Naive B cell (primary cell): ENCODE results near the gene BARX2. TPM values are rescaled to one million over a fixed set of nuclear protein-coding genes. Genes with fewer than 3 reads are reported as not detected.

Experiments
- ATAC-seq, 2 donors: fragments of 150-1000 bp; cut with Tn5 transposase; 2 replicates each; pipeline ENCODE4 v1.10.0; 2021; ENCODE audit warnings: low read depth in 2 of 2, mild to moderate bottlenecking in 2 of 2, moderate library complexity in 2 of 2
- DNase-seq: peaks from one replicate; pipeline ENCODE4 v3.0.0; 2022
- H3K27ac Mint-ChIP-seq, 6 donors: one replicate each; pipeline ENCODE4 v1.8.0; 2020 to 2022; ENCODE audit warnings: mild to moderate bottlenecking in 6 of 6, mixed read lengths in 6 of 6, moderate library complexity in 5 of 6, inconsistent platforms in 2 of 6
- H3K27me3 Mint-ChIP-seq, 3 donors: one replicate each; pipeline ENCODE4 v1.8.0; 2021 to 2022; ENCODE audit warnings: mixed read lengths in 3 of 3, mild to moderate bottlenecking in 1 of 3
- H3K36me3 Mint-ChIP-seq, 2 donors: one replicate each; pipeline ENCODE4 v1.8.0; 2020 to 2022; ENCODE audit warnings: mixed read lengths in 2 of 2, inconsistent platforms in 1 of 2, mild to moderate bottlenecking in 1 of 2
- H3K4me1 Mint-ChIP-seq, 3 donors: one replicate each; pipeline ENCODE4 v1.8.0; 2020 to 2022; ENCODE audit warnings: mixed read lengths in 3 of 3, inconsistent platforms in 1 of 3, mild to moderate bottlenecking in 1 of 3, moderate library complexity in 1 of 3
- H3K4me3 Mint-ChIP-seq, 8 donors: one replicate each; pipeline ENCODE4 v1.8.0; 2020 to 2022; ENCODE audit warnings: mild to moderate bottlenecking in 8 of 8, mixed read lengths in 8 of 8, moderate library complexity in 8 of 8, inconsistent platforms in 2 of 8
- H3K9me3 Mint-ChIP-seq, 7 donors: one replicate each; pipeline ENCODE4 v1.8.0; 2020 to 2022; ENCODE audit warnings: mixed read lengths in 7 of 7, mild to moderate bottlenecking in 5 of 7, inconsistent platforms in 2 of 7, moderate library complexity in 1 of 7
- polyA plus RNA-seq, 6 donors: library from polyadenylated mRNA; unstranded; fragments of 300-500 nt; fragmentation: Illumina TruSeq; gene quantifications; one replicate each; pipeline ENCODE4 v1.2.3, GENCODE V29; 2021; ENCODE audit warnings: low read depth in 6 of 6

The BARX2 gene
- polyA plus RNA-seq, 6 donors from 2014 or later: not detected

GRCh38 chr11:129419386-129419785 is 43.7 kb downstream of the BARX2 start:
- H3K4me1 Mint-ChIP-seq: no peaks in the 10 kb centered on the region
- H3K36me3 Mint-ChIP-seq: no peaks in the 10 kb centered on the region
- DNase-seq: no peak
- H3K27me3 Mint-ChIP-seq: peaks cover under 1 to 4% (median 4%) of the 10 kb centered on the region in 3 donors
- H3K9me3 Mint-ChIP-seq: peaks cover 0 to 2% (median 0%) of the 10 kb centered on the region in 7 donors
- H3K4me3 Mint-ChIP-seq: no peak overlapping the region
- ATAC-seq: no peak
- peak overlapping the region in 1 of 6 donors; percentile 32 for H3K27ac Mint-ChIP-seq

GRCh38 chr11:129423426-129423825 is 47.8 kb downstream of the BARX2 start:
- no peak overlapping the region for H3K4me3 Mint-ChIP-seq
- DNase-seq: no peak
- no peak for ATAC-seq
- no peaks in the 10 kb centered on the region for H3K36me3 Mint-ChIP-seq
- H3K4me1 Mint-ChIP-seq: no peaks in the 10 kb centered on the region
- peaks cover 0 to 2% (median 0%) of the 10 kb centered on the region in 7 donors for H3K9me3 Mint-ChIP-seq
- no peak overlapping the region for H3K27ac Mint-ChIP-seq
- H3K27me3 Mint-ChIP-seq: peaks cover 12 to 22% (median 22%) of the 10 kb centered on the region in 3 donors

GRCh38 chr11:129425214-129425613 is 49.6 kb downstream of the BARX2 start:
- Mint-ChIP-seq H3K27ac (no peak overlapping the region), H3K4me3 (no peak overlapping the region)
- no peak for ATAC-seq

GRCh38 chr11:129426038-129426437 is 50.4 kb downstream of the BARX2 start:
- no peak overlapping the region for H3K27ac Mint-ChIP-seq
- H3K27me3 Mint-ChIP-seq: peaks cover 12 to 22% (median 22%) of the 10 kb centered on the region in 3 donors
- DNase-seq: no peak
- peaks cover 0 to 11% (median 3%) of the 10 kb centered on the region in 7 donors for H3K9me3 Mint-ChIP-seq
- H3K4me1 Mint-ChIP-seq: no peaks in the 10 kb centered on the region
- ATAC-seq: no peak
- peaks cover 0 to 2% of the 10 kb centered on the region in 2 donors for H3K36me3 Mint-ChIP-seq
- H3K4me3 Mint-ChIP-seq: no peak overlapping the region

More at GRCh38 chr11:129425214-129425613, 49.6 kb downstream of the BARX2 start:
- DNase-seq: no peak
- Mint-ChIP-seq H3K4me1 (no peaks in the 10 kb centered on the region), H3K9me3 (peaks cover 0 to 4% (median 0%) of the 10 kb centered on the region in 7 donors), H3K36me3 (no peaks in the 10 kb centered on the region), H3K27me3 (peaks cover 12 to 22% (median 22%) of the 10 kb centered on the region in 3 donors)

GRCh38 chr11:129426776-129427175 is 51.1 kb downstream of the BARX2 start:
- no peak overlapping the region for H3K4me3 Mint-ChIP-seq
- no peak for ATAC-seq
- peaks cover 12 to 22% (median 22%) of the 10 kb centered on the region in 3 donors for H3K27me3 Mint-ChIP-seq
- H3K9me3 Mint-ChIP-seq: peaks cover 0 to 16% (median 8%) of the 10 kb centered on the region in 7 donors
- no peak overlapping the region for H3K27ac Mint-ChIP-seq
- DNase-seq: no peak
- no peaks in the 10 kb centered on the region for H3K4me1 Mint-ChIP-seq
- peaks cover 0 to 6% of the 10 kb centered on the region in 2 donors for H3K36me3 Mint-ChIP-seq

GRCh38 chr11:129427376-129427775 is 51.7 kb downstream of the BARX2 start:
- Mint-ChIP-seq H3K9me3 (peaks cover 0 to 20% (median 8%) of the 10 kb centered on the region in 7 donors), H3K27ac (no peak overlapping the region), H3K4me1 (no peaks in the 10 kb centered on the region), H3K4me3 (no peak overlapping the region), H3K36me3 (peaks cover 0 to 6% of the 10 kb centered on the region in 2 donors), H3K27me3 (peaks cover 12 to 22% (median 22%) of the 10 kb centered on the region in 3 donors)
- no peak for DNase-seq
- no peak for ATAC-seq

GRCh38 chr11:129427816-129428406 is 52.3 kb downstream of the BARX2 start:
- DNase-seq (no peak), ATAC-seq (no peak)
- Mint-ChIP-seq H3K4me1 (no peaks in the 10 kb centered on the region), H3K27me3 (peaks cover 12 to 22% (median 22%) of the 10 kb centered on the region in 3 donors), H3K9me3 (peaks cover 2 to 22% (median 11%) of the 10 kb centered on the region in 7 donors), H3K4me3 (no peak overlapping the region), H3K36me3 (peaks cover 0 to 6% of the 10 kb centered on the region in 2 donors), H3K27ac (peak overlapping the region in 1 of 6 donors; percentile 55)

GRCh38 chr11:129428557-129428956 is 52.9 kb downstream of the BARX2 start:
- H3K9me3 Mint-ChIP-seq: peaks cover 4 to 26% (median 12%) of the 10 kb centered on the region in 7 donors
- DNase-seq: no peak
- H3K4me1 Mint-ChIP-seq: no peaks in the 10 kb centered on the region
- H3K27ac Mint-ChIP-seq: no peak overlapping the region
- no peak for ATAC-seq
- peaks cover 12 to 22% (median 22%) of the 10 kb centered on the region in 3 donors for H3K27me3 Mint-ChIP-seq
- peaks cover 0 to 6% of the 10 kb centered on the region in 2 donors for H3K36me3 Mint-ChIP-seq
- no peak overlapping the region for H3K4me3 Mint-ChIP-seq

GRCh38 chr11:129434641-129435498 is 59.2 kb downstream of the BARX2 start:
- ATAC-seq (no peak), DNase-seq (no peak)
- Mint-ChIP-seq H3K9me3 (peaks cover 4 to 26% (median 13%) of the 10 kb centered on the region in 7 donors), H3K4me1 (no peaks in the 10 kb centered on the region), H3K27ac (no peak overlapping the region), H3K4me3 (no peak overlapping the region), H3K27me3 (peaks cover 0 to 4% (median 0%) of the 10 kb centered on the region in 3 donors), H3K36me3 (peaks cover 0 to 6% of the 10 kb centered on the region in 2 donors)

GRCh38 chr11:129435499-129436245 is 60.0 kb downstream of the BARX2 start:
- ATAC-seq: no peak
- Mint-ChIP-seq H3K27ac (no peak overlapping the region), H3K4me3 (no peak overlapping the region), H3K4me1 (no peaks in the 10 kb centered on the region), H3K27me3 (peaks cover 0 to 4% (median 0%) of the 10 kb centered on the region in 3 donors), H3K9me3 (peaks cover 3 to 21% (median 13%) of the 10 kb centered on the region in 7 donors), H3K36me3 (peaks cover 0 to 6% of the 10 kb centered on the region in 2 donors)
- no peak for DNase-seq

GRCh38 chr11:129436573-129436972 is 60.9 kb downstream of the BARX2 start:
- Mint-ChIP-seq H3K4me1 (no peaks in the 10 kb centered on the region), H3K4me3 (no peak overlapping the region), H3K36me3 (no peaks in the 10 kb centered on the region), H3K27ac (no peak overlapping the region), H3K27me3 (peaks cover 0 to 4% (median 0%) of the 10 kb centered on the region in 3 donors), H3K9me3 (peaks cover 0 to 12% (median 7%) of the 10 kb centered on the region in 7 donors)
- no peak for DNase-seq
- no peak for ATAC-seq

- peaks cover 0 to 2% (median 0%) of the 10 kb centered on the region in 3 donors for H3K4me1 Mint-ChIP-seq
- DNase-seq (no peak), ATAC-seq (no peak)
- peaks cover 0 to 2% (median 0%) of the 10 kb centered on the region in 7 donors for H3K9me3 Mint-ChIP-seq
- peaks cover 0 to 4% (median 0%) of the 10 kb centered on the region in 3 donors for H3K27me3 Mint-ChIP-seq
- H3K36me3 Mint-ChIP-seq: no peaks in the 10 kb centered on the region
- peak overlapping the region in 1 of 6 donors; percentile 22 for H3K27ac Mint-ChIP-seq
- H3K4me3 Mint-ChIP-seq: peak overlapping the region in 1 of 8 donors; percentile 76
Observed at GRCh38 chr11:129440028-129440713, 64.5 kb downstream of the BARX2 start.
